NCI-H2081 (cell line): Measurements from ENCODE around the gene PID1.
"Not testable (repeated sequence)": the region's sequence is repeated elsewhere in the genome, so short reads cannot be mapped to it uniquely, and the experiment has no call there.

Experiments
- DNase-seq, 2 experiments: peaks; one replicate each; lab custom pipeline; 2025; lab: John Stamatoyannopoulos, UW

PID1 gene

DNA sequence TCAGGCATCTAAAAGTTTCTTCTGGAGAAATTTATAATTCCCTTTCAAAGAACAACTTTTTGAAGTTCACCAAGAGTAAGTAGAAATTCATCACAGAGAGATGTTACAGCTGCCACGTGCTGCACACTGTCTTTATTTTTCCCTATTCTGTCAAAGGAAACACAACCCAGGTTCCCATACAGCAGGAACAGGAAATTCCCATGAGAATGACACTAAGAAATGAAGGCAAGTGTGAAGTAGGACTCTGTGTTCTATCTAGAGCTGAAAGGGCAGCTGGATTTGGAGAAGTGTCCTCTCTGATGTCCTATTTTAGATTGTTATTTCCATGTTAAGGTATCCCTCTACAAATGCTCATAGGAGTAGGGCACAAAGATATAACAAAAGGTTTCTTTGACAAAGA is 58.8 kb downstream of the PID1 start:
- DNase-seq: no peak

DNA sequence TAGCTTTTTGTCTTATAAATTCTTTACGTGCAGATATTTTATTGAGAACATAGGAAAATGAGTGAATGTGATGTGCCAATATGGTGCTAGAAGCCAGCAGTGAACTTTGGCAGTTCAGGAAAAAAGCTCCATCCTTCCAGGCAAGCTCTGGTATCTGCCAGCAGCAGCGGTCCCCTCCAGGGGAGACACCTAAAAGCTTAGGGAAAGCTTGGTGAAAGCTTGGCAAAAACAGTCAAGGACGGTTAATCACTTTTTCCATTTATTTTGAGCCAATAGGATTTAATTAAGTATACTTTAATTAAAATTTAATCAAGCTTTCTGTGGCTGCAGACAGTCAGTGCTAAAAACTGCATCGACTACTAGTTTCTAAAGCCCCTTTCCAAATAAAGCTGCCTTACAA is 60.4 kb downstream of the PID1 start:
- no peak for DNase-seq

DNA sequence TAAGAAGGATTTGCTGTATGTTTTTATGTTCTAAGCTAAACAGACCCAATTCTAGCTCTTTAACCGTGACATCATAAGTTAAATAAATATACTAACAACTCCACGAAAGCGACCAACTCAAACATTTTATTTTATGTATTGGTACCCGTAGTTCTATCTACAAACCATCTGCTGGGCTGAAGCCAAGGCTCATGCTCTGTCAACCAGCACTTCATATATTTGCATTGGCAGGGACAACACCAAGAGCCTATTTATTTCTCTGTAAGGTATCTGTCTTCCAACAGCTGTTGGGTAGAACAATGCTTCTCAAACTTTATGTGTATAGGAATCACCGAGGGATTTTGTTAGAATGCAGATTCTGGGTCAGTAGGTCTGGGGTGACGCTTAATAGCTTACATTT is 64.5 kb downstream of the PID1 start:
- DNase-seq: peak; percentile 23 to 78

DNA sequence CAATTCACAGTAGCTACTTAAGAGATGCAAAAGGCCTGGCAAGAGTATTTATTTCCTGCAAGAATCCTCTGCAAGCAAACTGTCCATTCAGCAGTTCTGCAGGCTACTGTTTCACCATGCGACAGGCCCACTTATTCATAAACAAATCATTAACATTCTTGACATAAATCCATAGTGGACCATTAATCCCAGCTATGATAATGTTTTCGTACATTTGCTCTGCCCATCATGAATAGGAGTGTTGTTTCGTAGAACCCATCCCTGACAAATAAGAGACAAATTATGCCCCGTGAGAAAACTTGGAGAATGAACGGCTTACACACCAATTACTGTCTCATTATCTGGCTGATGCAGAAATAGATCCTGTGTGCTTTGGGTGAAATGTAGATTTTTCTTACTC is 65.4 kb downstream of the PID1 start:
- DNase-seq: peak in 1 of 2 experiments; percentile 11

GRCh38 chr2:229202646-229203045 is 68.4 kb downstream of the PID1 start:
- no peak for DNase-seq

GRCh38 chr2:229201521-229201920 is 69.6 kb downstream of the PID1 start:
- no peak for DNase-seq

GRCh38 chr2:229199267-229199666 is 71.8 kb downstream of the PID1 start:
- no peak for DNase-seq

DNA sequence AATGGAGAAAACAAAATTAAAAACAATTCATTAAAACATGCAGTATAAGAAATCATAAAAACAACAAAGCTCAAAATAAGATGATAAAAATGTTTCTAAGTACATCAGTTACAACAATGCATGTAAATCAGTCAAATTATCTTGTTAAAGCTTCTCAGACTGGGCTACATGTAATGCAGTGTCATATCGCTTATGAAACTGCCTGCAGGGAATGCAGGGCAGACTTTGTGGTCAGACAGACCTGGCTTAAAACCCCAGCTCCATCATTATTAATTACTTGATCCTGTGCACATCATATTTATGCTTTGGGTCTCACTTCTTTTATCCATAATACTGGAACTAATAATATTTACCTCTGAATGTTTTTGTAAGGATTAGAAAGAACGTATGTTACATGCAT is 74.6 kb downstream of the PID1 start:
- DNase-seq: no peak

DNA sequence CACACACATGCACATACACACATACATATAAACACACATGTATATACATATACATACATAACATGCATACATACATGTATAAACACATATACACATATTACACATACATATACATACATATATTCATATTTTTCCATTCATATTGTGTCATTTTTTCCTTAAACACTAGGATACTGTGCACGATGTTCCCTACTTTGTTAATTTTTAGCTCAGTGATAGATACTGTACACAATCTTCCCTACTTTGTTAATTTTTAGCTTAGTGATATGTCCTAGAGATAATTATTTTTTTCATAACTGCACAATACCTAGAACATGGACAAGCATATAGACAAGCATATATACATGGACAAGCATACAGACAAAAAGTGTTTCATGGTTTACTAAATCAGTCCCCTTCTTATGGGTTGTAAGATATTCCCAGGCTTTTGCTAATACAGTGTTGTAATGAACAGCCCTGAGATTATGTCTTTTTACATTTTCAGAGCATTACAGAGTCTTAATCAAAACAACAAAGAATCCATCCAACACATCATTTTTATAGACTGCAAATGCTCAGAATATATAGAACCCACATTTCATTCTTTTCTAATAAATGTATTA is 75.6 kb downstream of the PID1 start:
- DNase-seq: no peak

DNA sequence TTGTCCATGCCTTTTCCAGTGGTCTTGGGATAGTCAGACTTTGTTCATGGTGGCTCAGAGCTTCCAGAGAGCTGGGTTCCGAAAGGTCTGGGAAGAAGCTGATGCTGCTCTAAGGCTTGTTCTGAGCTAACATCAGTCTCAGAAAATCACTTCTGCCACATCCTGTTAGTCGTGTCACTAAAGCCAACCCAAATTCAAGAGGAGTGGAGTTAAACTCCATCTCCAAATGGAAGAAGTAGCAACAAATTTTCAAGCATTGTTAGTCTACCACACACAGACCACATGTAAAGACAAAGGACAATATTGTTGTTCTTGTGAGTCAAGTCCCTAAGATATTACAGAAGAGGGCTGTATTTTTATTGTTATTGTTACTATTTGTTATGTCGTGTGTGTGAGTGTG is 77.8 kb downstream of the PID1 start:
- DNase-seq: no peak

- no peak for DNase-seq
These were observed 79.7 kb downstream of the PID1 start for GRCh38 chr2:229191413-229191812.

- not testable (repeated sequence) for DNase-seq
These were observed 84.0 kb downstream of the PID1 start for GRCh38 chr2:229187123-229187522.

- DNase-seq: no peak
These were observed 89.4 kb downstream of the PID1 start for GRCh38 chr2:229181641-229182040.

- DNase-seq: no peak
These were observed 90.4 kb downstream of the PID1 start for GRCh38 chr2:229180658-229181057.

DNA sequence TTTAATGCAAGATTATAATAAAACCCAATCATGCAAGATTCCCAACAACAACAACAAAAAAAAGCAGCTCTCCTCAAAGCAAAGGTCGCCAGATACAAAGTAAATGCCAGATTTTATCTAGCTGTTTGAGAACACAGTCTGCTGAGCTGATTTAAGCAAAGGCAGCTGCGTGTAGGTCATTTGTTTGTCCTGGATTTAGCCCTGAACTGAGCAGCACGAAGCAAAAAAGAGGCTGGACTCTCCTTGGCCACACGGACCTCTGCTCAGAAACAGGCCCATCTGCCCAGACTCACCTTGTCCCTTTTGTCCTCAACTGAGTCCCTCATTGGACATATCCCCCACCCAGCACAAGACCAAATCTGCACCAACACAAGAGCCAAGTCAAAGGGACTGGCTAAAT is 91.5 kb downstream of the PID1 start:
- DNase-seq: no peak

DNA sequence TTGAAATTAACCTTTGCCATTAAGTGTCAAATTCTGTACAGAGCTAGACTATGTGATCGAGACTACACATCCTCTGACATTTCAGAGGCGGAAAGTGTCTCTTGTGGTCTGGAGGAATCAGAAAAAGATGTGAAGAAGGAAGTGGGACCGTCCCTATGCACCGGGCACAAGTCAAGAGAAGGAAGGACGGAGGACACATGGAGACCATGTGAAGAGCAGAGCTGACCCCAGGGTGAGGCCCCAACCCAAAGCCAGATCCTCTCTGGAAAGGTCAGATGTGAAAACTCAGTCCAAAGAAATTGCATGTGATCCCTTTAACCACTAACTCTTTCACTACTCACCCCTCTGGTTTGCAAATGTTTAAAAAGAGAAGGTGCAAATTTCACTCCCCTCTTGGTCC is 92.4 kb downstream of the PID1 start:
- no peak for DNase-seq

GRCh38 chr2:229178117-229178516 is 93.0 kb downstream of the PID1 start:
- no peak for DNase-seq

GRCh38 chr2:229176136-229176535 is 95.0 kb downstream of the PID1 start:
- DNase-seq: peak; percentile 3 to 66

DNA sequence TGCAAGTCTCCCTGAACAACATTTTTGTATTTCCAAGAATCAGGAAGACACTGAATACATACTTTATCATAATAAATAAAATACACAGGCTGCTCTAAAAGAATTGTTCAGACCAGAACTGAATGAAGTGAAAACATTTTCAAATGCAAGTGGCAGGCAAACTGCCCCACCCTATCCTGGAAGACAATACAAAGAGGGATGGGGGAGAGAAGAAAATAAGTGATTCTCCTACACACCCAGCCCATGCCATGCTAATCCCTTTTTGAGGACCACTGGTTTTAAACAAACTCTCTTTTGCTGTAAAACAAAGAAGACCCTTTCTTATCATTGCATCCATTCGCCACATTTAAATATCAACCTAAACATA is 95.6 kb downstream of the PID1 start:
- no peak for DNase-seq

DNA sequence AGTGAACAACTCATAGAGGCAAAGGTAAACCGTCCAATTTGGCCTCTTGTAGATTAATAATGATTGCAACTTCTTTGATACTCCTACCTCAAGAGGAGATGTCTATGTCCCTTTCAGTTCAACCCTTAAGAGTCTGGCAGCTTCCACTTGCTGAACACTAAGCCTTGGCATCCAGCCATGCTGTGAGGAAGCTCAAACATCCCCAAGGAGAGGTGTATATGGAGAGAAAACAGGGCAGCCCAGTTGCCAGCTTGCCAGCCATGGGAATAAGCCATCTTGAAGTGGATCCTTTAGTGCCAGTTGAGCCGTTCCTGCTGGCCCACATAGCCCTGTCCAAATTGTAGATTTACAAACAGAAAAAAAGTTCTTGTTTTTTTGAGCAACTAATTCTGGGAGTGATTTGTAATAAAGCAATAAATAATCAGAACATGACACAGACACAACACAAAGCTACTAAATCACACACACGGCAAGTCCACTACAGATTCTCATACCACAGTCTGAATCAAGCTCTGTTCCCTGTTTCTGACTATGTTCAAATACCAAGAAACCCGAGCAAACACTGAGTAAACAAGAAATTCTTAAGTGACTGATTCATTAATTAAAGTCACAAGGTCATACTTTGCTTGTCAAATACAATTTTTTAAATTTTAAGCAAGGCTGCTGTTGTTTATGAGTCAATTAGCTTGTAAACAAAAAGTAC is 96.1 kb downstream of the PID1 start:
- DNase-seq: peak in 1 of 2 experiments; percentile 28

GRCh38 chr2:229173825-229174359 is 97.2 kb downstream of the PID1 start:
- no peak for DNase-seq

- DNase-seq: no peak
These were observed 100.2 kb downstream of the PID1 start for GRCh38 chr2:229170916-229171315.

DNA sequence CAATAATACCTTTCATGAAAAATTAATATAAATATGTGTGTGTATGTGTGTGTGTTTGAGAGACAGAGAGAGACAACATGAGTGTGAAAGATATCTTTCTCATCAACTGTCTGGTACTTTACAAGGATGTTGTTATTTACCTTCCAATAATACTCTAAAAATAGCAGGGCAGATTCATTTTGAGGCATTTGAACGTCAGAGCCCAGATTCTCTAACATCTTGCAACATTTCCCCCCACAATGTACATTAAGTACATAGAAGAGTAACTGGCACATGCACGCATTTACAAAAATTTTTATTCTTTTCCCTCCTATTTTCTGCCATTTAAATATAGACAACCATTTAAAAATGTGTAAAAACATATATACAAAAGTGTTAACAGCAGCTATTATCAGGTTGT is 100.9 kb downstream of the PID1 start:
- DNase-seq: no peak

GRCh38 chr2:229169751-229170150 is 101.3 kb downstream of the PID1 start:
- DNase-seq: no peak
